HepG2 (cell line): ENCODE results near the gene CNOT8. TPM values are rescaled to one million over a fixed set of nuclear protein-coding genes. Genes with fewer than 3 reads are reported as not detected.
A peak's percentile ranks its signal among the peaks of the same experiment; 100 is the strongest.

ENCODE experiments used
- ATAC-seq: fragments of 200-7000 bp; cut with Tn5 transposase; 3 replicates; pipeline ENCODE4 v1.9.1; 2020; ENCODE audit warnings: mild to moderate bottlenecking, moderate library complexity
- BruUV-seq: library from RNA; stranded (reverse); fragments of 400-500 nt; replicated peaks from 2 replicates; lab custom pipeline; 2021; lab: Mats Ljungman, UMichigan
- CTCF ChIA-PET: fragments of 300-600 bp; formaldehyde crosslinking; extraction: SDS; loops from one replicate; lab custom pipeline; 2021; ENCODE audit warnings: low total read pairs, inconsistent platforms, low intra/inter-chr PET ratio; lab: Yijun Ruan, JAX
- POLR2A ChIA-PET: fragments of 350-600 bp; sonication (Branson Sonifier 250); formaldehyde crosslinking; loops from one replicate; lab custom pipeline; 2020; ENCODE audit warnings: antibody characterized with exemption, inconsistent platforms; lab: Yijun Ruan, JAX
- DNase-seq: peaks from one replicate; pipeline ENCODE4 v3.0.0-alpha.2; 2015; ENCODE audit warnings: low spot score
- FAIRE-seq: peaks from 3 replicates; lab custom pipeline; 2011; peaks lifted over from hg19 to GRCh38; lab: Jason Lieb, UNC
- H2AFZ ChIP-seq: one replicate; pipeline ENCODE4 v1.6.1; 2011; ENCODE audit warnings: low read length, inconsistent platforms
- H3K27ac ChIP-seq: fragments of 300-600 bp; 3 replicates; pipeline ENCODE4 v1.8.0; 2011; ENCODE audit warnings: mixed run types, mild to moderate bottlenecking, mixed read lengths, low read length, inconsistent platforms; ENCODE audit not compliant: insufficient read depth; ENCODE audit errors: extremely low read length
- H3K27me3 ChIP-seq, 2 experiments: fragments of 200-600 bp in 1 of 2; 2 replicates in 1 of 2; 3 replicates in 1 of 2; pipeline versions ENCODE4 v1.6.0 to v1.8.0; 2011; ENCODE audit warnings: low read length in 2 of 2, mild to moderate bottlenecking in 2 of 2, moderate library complexity in 2 of 2, inconsistent platforms in 1 of 2; ENCODE audit not compliant: insufficient read depth in 2 of 2, control insufficient read depth in 1 of 2
- H3K36me3 ChIP-seq, 2 experiments: fragments of 200-600 bp in 1 of 2; replicated peaks in 1 of 2; 2 replicates in 1 of 2; 3 replicates in 1 of 2; pipeline versions ENCODE4 v1.5.1 to v1.8.0; 2011; ENCODE audit warnings: low read length in 2 of 2, inconsistent platforms in 1 of 2; ENCODE audit not compliant: insufficient read depth in 2 of 2, control insufficient read depth in 1 of 2
- H3K4me1 ChIP-seq: 2 replicates; pipeline ENCODE4 v1.5.1; 2012; ENCODE audit warnings: low read length, inconsistent platforms; ENCODE audit not compliant: insufficient read depth
- H3K4me2 ChIP-seq: 2 replicates; pipeline ENCODE4 v1.6.0; 2011; ENCODE audit warnings: low read depth, low read length, inconsistent platforms
- H3K4me3 ChIP-seq, 3 experiments: fragments of 200-600 bp in 1 of 3; sonication (generic), shearing (Covaris generic) in 1 of 3; replicated peaks in 1 of 3; 2 replicates each; pipeline ENCODE4 v1.5.1; 2011 to 2016; ENCODE audit warnings: low read length in 3 of 3, inconsistent platforms in 2 of 3, low read depth in 2 of 3, mild to moderate bottlenecking in 2 of 3, control low read depth in 1 of 3, mixed read lengths in 1 of 3; ENCODE audit not compliant: insufficient read depth in 1 of 3
- H3K79me2 ChIP-seq: one replicate; pipeline ENCODE4 v1.6.1; 2011; ENCODE audit warnings: low read length, inconsistent platforms; ENCODE audit not compliant: insufficient read depth
- H3K9ac ChIP-seq: 2 replicates; pipeline ENCODE4 v1.6.0; 2011; ENCODE audit warnings: mild to moderate bottlenecking, low read depth, low read length, inconsistent platforms; ENCODE audit not compliant: insufficient read depth
- H3K9me3 ChIP-seq: 2 replicates; pipeline ENCODE4 v1.5.1; 2012; ENCODE audit warnings: mild to moderate bottlenecking, low read length
- H4K20me1 ChIP-seq: 2 replicates; pipeline ENCODE4 v1.6.0; 2011; ENCODE audit warnings: inconsistent platforms, mild to moderate bottlenecking, low read length, moderate library complexity; ENCODE audit not compliant: insufficient read depth
- CEBPB ChIP-seq: IDR thresholded peaks from 2 replicates; pipeline ENCODE4 v1.6.1; 2011; ENCODE audit warnings: low read depth, low read length, improper control_type of control experiment, borderline replicate concordance
- CEBPG ChIP-seq: IDR thresholded peaks from 2 replicates; pipeline ENCODE4 v1.6.1; 2016
- ETS1 ChIP-seq: sonication (generic); formaldehyde crosslinking; IDR thresholded peaks from 2 replicates; pipeline ENCODE4 v1.4.0; 2020; ENCODE audit warnings: missing genetic modification reagents
- KDM1A ChIP-seq: IDR thresholded peaks from 2 replicates; pipeline ENCODE4 v1.6.1; 2016; ENCODE audit warnings: missing compliant biosample characterization
- MATR3 ChIP-seq: sonication (generic); formaldehyde crosslinking; IDR thresholded peaks from 2 replicates; pipeline ENCODE4 v1.4.0; 2020; ENCODE audit warnings: missing genetic modification reagents
- NPAS2 ChIP-seq: sonication (generic); formaldehyde crosslinking; IDR thresholded peaks from 2 replicates; pipeline ENCODE4 v1.8.0; 2022; ENCODE audit warnings: mild to moderate bottlenecking, missing genetic modification reagents, borderline replicate concordance
- ZFX ChIP-seq: sonication (generic); formaldehyde crosslinking; IDR thresholded peaks from 2 replicates; pipeline ENCODE4 v1.4.0; 2020; ENCODE audit warnings: mild to moderate bottlenecking, low read depth, missing genetic modification reagents, moderate library complexity
- WGBS: methylation state at CpG from one replicate; pipeline ENCODE4 v1.1.6; 2017; ENCODE audit warnings: low lambda C conversion rate; 5-methylcytosine and 5-hydroxymethylcytosine counted together
- in situ Hi-C: cut with HindIII; loops from 2 replicates; pipeline ENCODE4 v1.10.0; 2017; ENCODE audit warnings: low pct_unique_long_range_greater_than_20kb; ENCODE audit not compliant: extremely low pct_ligation_motif_present
- intact Hi-C: fragments of 100-400 bp; cut with micrococcal nuclease; formaldehyde crosslinking; loops from one replicate; pipeline ENCODE4 v1.10.0; 2022; ENCODE audit not compliant: unreplicated experiment
- polyA plus RNA-seq, 8 experiments: library from polyadenylated mRNA; depleted of rRNA in 3 of 8; stranded (reverse) in 7 of 8; unstranded in 1 of 8; fragments of >200 nt; fragmentation: Illumina TruSeq in 4 of 8; extraction: Trizol in 4 of 8; gene quantifications; 2 replicates each; pipeline versions ENCODE4 v1.2.1 to v1.2.3, GENCODE V29; 2011 to 2016; ENCODE audit warnings: low read depth in 4 of 8, missing spikeins in 1 of 8, mixed read lengths in 1 of 8; ENCODE audit not compliant: insufficient read depth in 1 of 8
- total RNA-seq, 5 experiments: library from RNA; depleted of rRNA; stranded (reverse); fragments of >200 nt; fragmentation: Illumina TruSeq; extraction: Trizol; gene quantifications; 2 replicates each; pipeline ENCODE4 v1.2.3, GENCODE V29; 2016; ENCODE audit warnings: low read depth in 1 of 5
- TF ChIP-seq, protein P1 (sequence below): sonication (generic); formaldehyde crosslinking; IDR thresholded peaks from 2 replicates; pipeline ENCODE4 v1.8.0; 2022; ENCODE audit warnings: mild to moderate bottlenecking, missing genetic modification reagents; ENCODE audit not compliant: insufficient replicate concordance

Gene CNOT8
- total and polyA plus RNA-seq, 2 of the 13 experiments (the other 11 are each of a cell fraction or from before 2014, with no cell fraction given): 37.1 to 74.9 TPM

DNA sequence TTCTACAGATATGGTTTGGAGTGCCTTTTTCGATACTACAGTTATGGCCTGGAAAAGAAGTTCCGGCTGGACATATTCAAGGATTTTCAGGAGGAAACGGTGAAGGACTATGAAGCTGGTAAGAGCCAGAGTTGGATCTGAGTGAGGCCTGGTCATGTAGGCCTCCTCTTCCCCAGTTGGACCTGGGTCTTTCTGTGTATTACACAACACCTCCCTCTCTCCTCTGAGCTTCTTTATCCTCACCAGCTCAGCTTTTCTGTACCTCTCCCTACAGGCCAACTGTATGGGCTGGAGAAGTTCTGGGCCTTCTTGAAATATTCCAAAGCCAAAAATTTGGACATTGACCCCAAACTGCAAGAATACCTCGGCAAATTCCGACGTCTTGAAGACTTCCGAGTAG is 47.2 kb upstream of the CNOT8 start:
- no peak overlapping the region for H3K9ac ChIP-seq
- H3K27me3 ChIP-seq: no peaks in the 10 kb centered on the region
- H2AFZ ChIP-seq: no peak overlapping the region
- H3K27ac ChIP-seq: no peak overlapping the region
- H3K36me3 ChIP-seq: peaks cover 35 to 76% of the 10 kb centered on the region in 2 experiments
- CTCF ChIA-PET: interaction anchor here (1.9 kb wide), 1 partner anchor 160 kb away, joined by 29 read pairs; no protein-coding TSS in a partner anchor
- no peaks in the 10 kb centered on the region for H3K9me3 ChIP-seq
- no peak for FAIRE-seq
- intact Hi-C loops (no loop called here), in situ Hi-C loops (loop anchor here (5.0 kb wide), 1 partner anchor 164 kb away; no protein-coding TSS in a partner anchor)
- peaks cover 5% of the 10 kb centered on the region; the same call in 1 of the 2 replicates for H4K20me1 ChIP-seq
- POLR2A ChIA-PET: interaction anchor here (0.7 kb wide), 1 partner anchor 23 kb away, joined by 3 read pairs; no protein-coding TSS in a partner anchor
- H3K4me2 ChIP-seq: no peak overlapping the region
- no peak overlapping the region for H3K4me3 ChIP-seq
- peak; percentile 45 for ATAC-seq
- WGBS: 89% methylated on average over 7 of the region's 7 CpGs
- DNase-seq: no peak
- TF ChIP-seq ETS1 (CRISPR knock-in tag) (no peak), CEBPG (CRISPR knock-in tag) (peak; percentile 51), MATR3 (CRISPR knock-in tag) (no peak), NPAS2 (CRISPR knock-in tag) (no peak), ZFX (CRISPR knock-in tag) (0 out of 2 replicates have a peak, but pooled peaks have one; percentile 38), CEBPB (peak; percentile 63), KDM1A (CRISPR knock-in tag) (no peak)
- TF ChIP-seq, protein P1, sequence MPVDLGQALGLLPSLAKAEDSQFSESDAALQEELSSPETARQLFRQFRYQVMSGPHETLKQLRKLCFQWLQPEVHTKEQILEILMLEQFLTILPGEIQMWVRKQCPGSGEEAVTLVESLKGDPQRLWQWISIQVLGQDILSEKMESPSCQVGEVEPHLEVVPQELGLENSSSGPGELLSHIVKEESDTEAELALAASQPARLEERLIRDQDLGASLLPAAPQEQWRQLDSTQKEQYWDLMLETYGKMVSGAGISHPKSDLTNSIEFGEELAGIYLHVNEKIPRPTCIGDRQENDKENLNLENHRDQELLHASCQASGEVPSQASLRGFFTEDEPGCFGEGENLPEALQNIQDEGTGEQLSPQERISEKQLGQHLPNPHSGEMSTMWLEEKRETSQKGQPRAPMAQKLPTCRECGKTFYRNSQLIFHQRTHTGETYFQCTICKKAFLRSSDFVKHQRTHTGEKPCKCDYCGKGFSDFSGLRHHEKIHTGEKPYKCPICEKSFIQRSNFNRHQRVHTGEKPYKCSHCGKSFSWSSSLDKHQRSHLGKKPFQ (CRISPR knock-in tag): no peak
- H3K79me2 ChIP-seq: no peaks in the 10 kb centered on the region
- peaks cover 14% of the 10 kb centered on the region for H3K4me1 ChIP-seq
- BruUV-seq: no TSS peak
